Lower leg skin (tissue), 3 donors: ENCODE data around the gene TRIM45.

Experiments used
- POLR2A ChIP-seq, 2 donors: fragments of 450-650 bp; IDR thresholded peaks; one replicate each; pipeline ENCODE4 v1.6.1; 2016 to 2017; ENCODE audit warnings: antibody characterized with exemption in 2 of 2, mild to moderate bottlenecking in 1 of 2, moderate library complexity in 1 of 2
- TF ChIP-seq, protein P1 (sequence below), 3 donors: fragments of 450-650 bp; IDR thresholded peaks; one replicate each; pipeline ENCODE4 v1.5.1; 2016; ENCODE audit warnings: antibody characterized with exemption in 3 of 3, mild to moderate bottlenecking in 3 of 3, moderate library complexity in 2 of 3

DNA sequence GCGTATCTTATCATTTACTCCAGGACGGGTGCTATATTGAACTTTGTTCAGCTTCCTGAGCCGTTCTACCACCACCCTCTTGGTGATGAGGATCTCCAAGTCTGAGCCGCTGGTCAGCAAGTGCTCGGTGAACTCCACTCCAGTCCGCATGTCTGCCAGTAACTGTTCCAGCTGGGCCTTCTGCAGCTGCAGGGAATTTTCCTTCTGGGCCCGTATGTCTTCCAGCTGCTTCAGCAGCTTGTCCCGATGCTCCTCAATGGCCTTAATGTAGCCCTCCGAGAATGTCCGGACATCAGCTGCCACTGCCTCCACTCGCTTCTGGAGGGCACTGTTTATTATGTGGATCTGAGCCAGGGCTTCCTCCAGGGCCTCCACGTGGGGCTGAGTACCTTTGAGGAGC, 3.4 kb downstream of the TRIM45 start:
- TF ChIP-seq, protein P1, sequence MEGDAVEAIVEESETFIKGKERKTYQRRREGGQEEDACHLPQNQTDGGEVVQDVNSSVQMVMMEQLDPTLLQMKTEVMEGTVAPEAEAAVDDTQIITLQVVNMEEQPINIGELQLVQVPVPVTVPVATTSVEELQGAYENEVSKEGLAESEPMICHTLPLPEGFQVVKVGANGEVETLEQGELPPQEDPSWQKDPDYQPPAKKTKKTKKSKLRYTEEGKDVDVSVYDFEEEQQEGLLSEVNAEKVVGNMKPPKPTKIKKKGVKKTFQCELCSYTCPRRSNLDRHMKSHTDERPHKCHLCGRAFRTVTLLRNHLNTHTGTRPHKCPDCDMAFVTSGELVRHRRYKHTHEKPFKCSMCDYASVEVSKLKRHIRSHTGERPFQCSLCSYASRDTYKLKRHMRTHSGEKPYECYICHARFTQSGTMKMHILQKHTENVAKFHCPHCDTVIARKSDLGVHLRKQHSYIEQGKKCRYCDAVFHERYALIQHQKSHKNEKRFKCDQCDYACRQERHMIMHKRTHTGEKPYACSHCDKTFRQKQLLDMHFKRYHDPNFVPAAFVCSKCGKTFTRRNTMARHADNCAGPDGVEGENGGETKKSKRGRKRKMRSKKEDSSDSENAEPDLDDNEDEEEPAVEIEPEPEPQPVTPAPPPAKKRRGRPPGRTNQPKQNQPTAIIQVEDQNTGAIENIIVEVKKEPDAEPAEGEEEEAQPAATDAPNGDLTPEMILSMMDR (IDR thresholded peaks at IDR 0.05): no peak
- TF ChIP-seq POLR2A (IDR thresholded peaks at IDR 0.05): no peak
